Stimulated activated CD8-positive, alpha-beta memory T cell treated with anti-CD3 and anti-CD28 coated beads, Interleukin-15, amount 100 ng/mL, for 4 hours (primary cell): ENCODE measurements around the gene MIGA1.

Experiments used
- DNase-seq, 2 donors: peaks; one replicate each; pipeline ENCODE4 v3.0.0-alpha.2; 2020; ENCODE audit warnings: low read depth in 2 of 2

The MIGA1 gene

GRCh38 chr1:77847621-77848080 is 68.2 kb downstream of the MIGA1 start:
- no peak for DNase-seq

GRCh38 chr1:77850082-77850481 is 70.6 kb downstream of the MIGA1 start:
- no peak for DNase-seq

- DNase-seq = no peak
Observed at GRCh38 chr1:77857552-77857951, 78.1 kb downstream of the MIGA1 start.

GRCh38 chr1:77858725-77859124 is 79.3 kb downstream of the MIGA1 start:
- no peak for DNase-seq

GRCh38 chr1:77859248-77859647 is 79.8 kb downstream of the MIGA1 start:
- no peak for DNase-seq

GRCh38 chr1:77866296-77866695 is 86.8 kb downstream of the MIGA1 start:
- no peak for DNase-seq

- no peak for DNase-seq
Observed at GRCh38 chr1:77872645-77873044, 93.2 kb downstream of the MIGA1 start.

GRCh38 chr1:77873461-77873860 is 94.0 kb downstream of the MIGA1 start:
- no peak for DNase-seq

- no peak for DNase-seq
Observed at GRCh38 chr1:77874804-77875445, 95.5 kb downstream of the MIGA1 start.

- no peak for DNase-seq
Observed at GRCh38 chr1:77876884-77877283, 97.4 kb downstream of the MIGA1 start.

GRCh38 chr1:77881061-77881460 is 101.6 kb downstream of the MIGA1 start:
- no peak for DNase-seq

- DNase-seq = no peak
Observed at GRCh38 chr1:77882411-77882810, 103.0 kb downstream of the MIGA1 start.

- no peak for DNase-seq
Observed at GRCh38 chr1:77888081-77888780, 108.8 kb downstream of the MIGA1 start, which contains the start of gene NEXN. Gene NEXN, plus strand, starts transcription at chr1:77888624. Its CDS starts 27,483 bp downstream, at chr1:77916107.

- no peak for DNase-seq
Observed at GRCh38 chr1:77888781-77889642, 109.6 kb downstream of the MIGA1 start.

- no peak for DNase-seq
Observed at GRCh38 chr1:77889671-77890070, 110.2 kb downstream of the MIGA1 start.

GRCh38 chr1:77891200-77891599 is 111.8 kb downstream of the MIGA1 start:
- no peak for DNase-seq

- no peak for DNase-seq
Observed at GRCh38 chr1:77899647-77900320, 120.3 kb downstream of the MIGA1 start.

- no peak for DNase-seq
Observed at GRCh38 chr1:77900687-77901293, 121.3 kb downstream of the MIGA1 start.

GRCh38 chr1:77905603-77906002 is 126.2 kb downstream of the MIGA1 start:
- no peak for DNase-seq

GRCh38 chr1:77906019-77906545 is 126.6 kb downstream of the MIGA1 start:
- no peak for DNase-seq

- no peak for DNase-seq
Observed at GRCh38 chr1:77906624-77907023, 127.2 kb downstream of the MIGA1 start.
